Bone marrow (tissue), 2 donors: ENCODE data around the gene MLXIPL.
"Not testable (repeated sequence)": the region's sequence is repeated elsewhere in the genome, so short reads cannot be mapped to it uniquely, and the experiment has no call there.

Experiments used
- DNase-seq, 2 donors: peaks; one replicate each; lab custom pipeline; 2025; lab: John Stamatoyannopoulos, UW

The MLXIPL gene

DNA sequence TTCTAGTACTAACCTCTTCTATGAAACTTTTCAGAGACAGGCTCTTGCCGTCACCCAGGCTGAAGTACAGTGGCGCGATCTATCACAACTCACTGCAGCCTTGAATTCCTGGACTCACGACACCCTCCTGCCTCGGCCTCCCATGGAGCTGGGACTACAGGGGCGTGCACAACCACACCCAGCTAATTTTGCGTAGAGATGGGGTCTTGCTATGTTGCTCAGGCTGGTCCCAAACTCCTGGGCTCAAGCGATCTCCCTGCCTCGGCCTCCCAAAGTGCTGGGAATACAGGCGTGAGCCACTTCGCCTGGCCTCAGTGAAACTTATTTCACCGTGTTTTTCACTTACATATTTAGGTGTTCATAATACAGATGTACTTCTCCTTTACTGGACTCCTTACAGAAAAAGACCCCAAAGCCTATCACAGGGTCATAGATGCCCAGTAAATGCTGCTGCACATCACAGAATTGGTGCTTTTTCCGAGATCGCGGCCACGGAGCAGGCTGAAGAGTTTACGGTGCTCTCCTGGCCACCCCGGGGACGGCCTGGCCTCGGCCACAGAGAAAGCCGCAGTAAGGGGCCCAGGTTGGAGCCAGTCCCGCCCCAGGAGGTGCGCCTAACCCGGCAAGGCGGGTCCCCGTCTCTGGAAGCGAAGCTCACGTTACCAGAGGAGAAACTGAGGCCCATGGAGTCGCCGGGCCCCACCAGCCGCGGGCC lies 46.5 kb downstream of the MLXIPL start:
- no peak for DNase-seq

DNA sequence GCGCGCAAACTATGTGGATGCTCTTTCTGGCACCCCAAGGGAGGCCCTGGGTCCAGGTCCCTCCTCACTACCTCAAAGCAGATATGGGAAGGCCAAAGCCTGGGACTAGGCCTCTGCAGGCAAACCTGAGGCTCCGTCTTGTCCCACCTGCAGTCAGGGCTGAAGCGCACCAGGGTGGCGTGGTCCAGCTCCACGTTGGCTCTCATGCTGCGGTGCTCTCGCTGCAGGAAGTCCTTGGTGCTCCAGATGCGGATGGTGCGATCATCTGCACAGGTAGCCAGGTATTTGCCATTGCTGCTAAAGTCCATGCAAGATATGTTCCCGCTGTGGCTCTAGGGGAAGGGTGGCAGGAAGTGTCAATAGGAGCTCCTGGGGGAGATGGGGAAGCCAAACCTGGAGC lies 50.5 kb downstream of the MLXIPL start:
- DNase-seq, result no peak

GRCh38 chr7:73573276-73573675 lies 51.0 kb downstream of the MLXIPL start:
- DNase-seq, result no peak

DNA sequence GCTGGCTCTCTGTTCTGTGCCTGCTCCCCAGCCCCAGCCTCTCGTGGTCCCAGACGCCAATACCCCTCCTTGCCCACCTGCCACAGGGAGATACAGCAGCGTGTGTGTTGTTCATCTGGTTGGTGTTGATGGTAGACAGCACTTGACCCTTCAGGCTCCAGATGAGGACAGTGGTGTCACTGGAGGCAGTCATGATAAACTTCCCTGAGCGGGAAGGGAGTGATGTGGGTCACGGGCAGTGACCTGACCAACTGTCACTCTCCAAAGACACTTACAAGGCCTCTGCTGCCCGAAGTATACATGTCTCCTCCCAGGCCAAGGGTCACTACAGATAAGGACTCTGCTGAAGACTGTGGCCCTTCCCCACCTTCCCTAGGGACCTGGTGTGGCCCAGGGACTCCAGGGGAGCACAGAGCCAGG lies 51.5 kb downstream of the MLXIPL start:
- DNase-seq, result no peak

GRCh38 chr7:73570977-73571376 lies 53.3 kb downstream of the MLXIPL start:
- DNase-seq, result no peak

DNA sequence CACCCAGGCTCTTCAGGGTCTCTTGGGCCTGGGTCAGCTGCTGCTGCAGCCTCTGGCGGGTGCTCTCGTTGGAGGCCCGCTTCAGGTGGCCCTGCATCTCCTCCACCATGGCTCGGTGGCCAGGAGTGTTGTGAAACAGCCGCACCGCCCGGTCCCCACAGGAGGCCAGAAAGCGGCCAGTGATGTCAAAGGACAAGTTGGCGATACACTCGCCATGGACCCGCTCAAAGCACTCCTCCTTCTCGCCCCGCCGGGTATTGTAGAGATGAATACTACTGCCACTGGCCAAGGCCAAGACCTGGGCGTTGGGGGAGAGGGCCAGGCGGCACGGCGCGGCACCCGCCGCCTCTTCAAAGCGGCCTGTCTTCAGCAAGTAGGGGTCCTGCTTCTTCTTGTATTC lies 53.8 kb downstream of the MLXIPL start:
- no peak for DNase-seq

DNA sequence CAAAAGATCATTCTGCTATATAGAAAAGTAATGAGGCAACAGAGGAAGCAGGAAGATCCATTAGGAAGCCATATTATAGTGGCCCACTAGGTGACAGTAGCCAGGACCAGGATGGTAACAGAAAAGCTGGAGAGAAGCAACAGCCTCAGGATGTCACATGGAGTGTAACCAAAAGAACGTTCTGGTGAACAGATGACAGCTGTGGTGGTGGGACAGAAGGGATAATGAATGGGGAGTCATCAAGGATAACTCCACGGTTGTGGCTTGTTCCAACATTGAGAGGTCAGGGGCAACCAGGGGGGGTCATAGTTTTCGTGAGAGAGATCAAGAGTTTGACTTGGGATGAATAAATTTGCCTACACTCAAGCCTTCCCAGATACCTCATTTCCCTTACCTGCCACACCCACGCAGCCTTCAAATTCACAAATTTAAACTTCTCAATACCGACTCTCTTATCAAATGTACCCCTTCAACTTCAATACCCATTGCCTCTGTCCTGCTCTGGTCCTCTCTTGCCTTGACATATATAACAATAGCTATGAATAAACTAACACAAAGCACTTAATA lies 55.2 kb downstream of the MLXIPL start:
- DNase-seq, result no peak

DNA sequence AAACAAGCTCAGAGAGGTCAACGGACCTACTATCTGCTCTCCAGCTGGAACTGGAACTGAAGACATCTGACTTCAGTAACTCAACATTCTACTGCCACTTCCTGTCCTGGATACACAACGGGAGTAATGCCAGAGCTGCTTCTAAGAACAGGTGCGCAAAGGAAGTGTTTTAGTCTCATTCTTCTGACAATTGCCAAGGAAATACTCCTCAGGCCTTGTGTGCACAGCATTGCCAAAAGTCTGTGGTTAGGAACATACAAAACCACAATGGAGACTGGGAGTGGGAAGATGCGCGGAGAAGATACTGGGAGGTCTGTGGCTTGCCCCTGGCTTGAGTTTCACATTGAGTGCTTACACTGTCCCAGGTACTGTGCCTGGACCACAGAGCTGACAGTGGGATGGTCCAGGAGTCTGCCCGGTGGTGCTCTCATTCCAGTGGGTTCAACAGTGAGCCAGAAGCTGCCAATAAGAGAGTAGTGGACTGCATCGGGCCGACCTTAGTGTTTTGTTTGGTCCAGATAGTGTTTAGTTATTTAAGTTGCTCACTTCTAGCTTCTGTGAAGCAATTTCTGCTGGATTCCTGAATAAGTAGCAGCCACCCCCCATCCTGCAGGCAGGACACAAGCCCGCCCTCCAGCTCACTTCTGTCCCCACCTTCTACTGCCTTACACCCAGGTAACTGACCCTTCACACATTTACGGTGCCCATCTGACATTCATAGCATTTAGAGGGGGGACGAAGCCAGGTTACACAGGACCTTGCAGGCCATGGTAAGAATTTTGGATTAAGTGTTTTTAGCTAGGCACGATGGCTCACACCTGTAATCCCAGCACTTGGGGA lies 56.3 kb downstream of the MLXIPL start:
- DNase-seq, result no peak

GRCh38 chr7:73567140-73567539 lies 57.2 kb downstream of the MLXIPL start:
- DNase-seq, result no peak

- DNase-seq, result not testable (repeated sequence)
Measured at GRCh38 chr7:73566431-73566830, 57.9 kb downstream of the MLXIPL start.

DNA sequence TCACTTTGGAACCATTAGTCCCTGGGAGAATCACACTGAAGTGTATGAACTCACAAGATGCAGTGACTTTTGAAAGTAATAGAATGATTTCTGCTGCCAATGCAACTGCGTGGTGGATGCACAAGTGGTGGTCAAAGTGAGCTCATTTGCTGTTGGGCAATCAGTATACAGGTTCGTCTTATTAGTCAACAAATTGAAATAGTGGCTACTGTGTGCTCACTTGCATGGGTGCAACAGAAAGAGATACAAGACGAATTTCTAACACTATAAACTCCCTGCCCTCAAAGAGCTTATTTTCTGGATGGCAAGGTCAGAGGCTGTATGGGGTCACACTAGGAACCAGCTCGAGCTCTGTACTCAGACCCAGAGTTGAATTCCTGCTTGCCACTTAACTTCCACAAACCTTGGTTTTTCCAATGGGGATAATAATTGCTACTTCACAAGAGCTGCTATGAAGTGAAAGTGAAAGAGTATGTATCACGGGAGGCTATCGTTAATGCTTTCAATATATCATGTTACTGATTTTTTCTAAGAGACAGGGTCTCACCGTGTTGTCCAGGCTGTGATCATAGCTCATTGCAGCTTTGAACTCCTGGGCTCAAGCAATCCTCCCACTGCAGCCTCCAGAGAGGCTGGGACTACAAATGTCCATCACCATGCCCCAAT lies 58.5 kb downstream of the MLXIPL start:
- DNase-seq, result peak in 1 of 2 donors; percentile 33

GRCh38 chr7:73560109-73560835 lies 64.0 kb downstream of the MLXIPL start:
- peak in 1 of 2 donors; percentile 63 for DNase-seq

DNA sequence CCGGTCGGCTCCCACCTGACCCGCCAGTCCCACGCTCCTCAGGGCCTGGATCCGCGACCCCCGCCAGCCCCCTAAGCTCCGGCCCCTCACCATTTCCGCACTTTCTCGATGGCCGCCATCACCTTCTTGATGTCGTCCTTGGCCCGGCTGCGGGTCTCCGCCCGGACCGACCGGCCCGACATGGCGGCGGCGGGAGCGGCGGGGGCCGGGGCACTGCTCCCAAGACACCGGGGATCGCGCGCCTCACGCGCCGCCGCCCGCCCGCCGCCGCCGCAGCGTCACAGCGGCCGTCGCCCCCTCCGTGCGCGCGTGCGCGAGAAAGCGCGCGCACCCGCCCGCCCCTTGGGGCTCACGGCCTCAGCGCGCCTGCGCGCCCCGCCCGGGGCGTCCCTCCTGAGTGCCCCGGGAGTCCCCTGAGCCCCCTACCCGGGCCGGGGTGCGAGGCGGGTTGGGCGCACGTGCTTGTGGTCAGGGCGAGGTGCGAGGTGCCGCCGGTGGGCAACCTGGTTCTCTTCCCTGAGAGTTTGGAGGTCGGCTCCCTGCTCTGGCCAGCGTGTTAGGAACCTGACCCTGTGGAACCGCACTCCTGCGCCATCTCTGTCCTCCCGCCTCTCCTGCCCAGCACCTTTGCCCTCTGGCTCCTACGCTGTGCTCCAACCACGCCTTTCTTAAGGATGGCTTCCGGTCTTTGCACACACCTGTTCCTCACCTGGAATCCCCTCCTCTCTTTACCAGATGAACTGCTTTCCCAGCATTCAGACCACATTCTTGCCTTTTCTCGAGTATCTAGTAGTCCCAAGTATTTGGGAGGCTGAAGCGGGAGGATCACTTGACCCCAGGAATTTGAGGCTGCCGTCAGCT lies 66.7 kb downstream of the MLXIPL start, which contains the start of gene BCL7B:
TSS of gene BCL7B (minus strand) at position 294 of the 861 bp plus-strand sequence. CDS start at position 182, 112 bp downstream.
- peak; percentile 49 to 85 for DNase-seq

DNA sequence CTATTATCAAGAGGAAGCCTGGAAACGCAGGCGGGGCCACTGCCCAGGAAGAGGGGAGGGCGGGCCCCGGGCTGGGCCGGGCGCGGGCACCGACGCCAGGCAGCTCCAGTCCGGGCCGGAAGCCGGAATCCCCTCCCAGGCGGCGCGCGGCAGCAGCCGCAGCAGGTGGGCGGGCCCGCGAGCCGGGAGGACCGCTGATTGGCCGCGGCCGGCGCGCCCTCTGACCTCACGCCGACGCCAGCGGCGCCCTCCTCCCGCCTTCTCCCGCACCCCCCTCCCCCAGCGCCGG lies 67.3 kb downstream of the MLXIPL start:
- DNase-seq, result peak; percentile 72 to 94

DNA sequence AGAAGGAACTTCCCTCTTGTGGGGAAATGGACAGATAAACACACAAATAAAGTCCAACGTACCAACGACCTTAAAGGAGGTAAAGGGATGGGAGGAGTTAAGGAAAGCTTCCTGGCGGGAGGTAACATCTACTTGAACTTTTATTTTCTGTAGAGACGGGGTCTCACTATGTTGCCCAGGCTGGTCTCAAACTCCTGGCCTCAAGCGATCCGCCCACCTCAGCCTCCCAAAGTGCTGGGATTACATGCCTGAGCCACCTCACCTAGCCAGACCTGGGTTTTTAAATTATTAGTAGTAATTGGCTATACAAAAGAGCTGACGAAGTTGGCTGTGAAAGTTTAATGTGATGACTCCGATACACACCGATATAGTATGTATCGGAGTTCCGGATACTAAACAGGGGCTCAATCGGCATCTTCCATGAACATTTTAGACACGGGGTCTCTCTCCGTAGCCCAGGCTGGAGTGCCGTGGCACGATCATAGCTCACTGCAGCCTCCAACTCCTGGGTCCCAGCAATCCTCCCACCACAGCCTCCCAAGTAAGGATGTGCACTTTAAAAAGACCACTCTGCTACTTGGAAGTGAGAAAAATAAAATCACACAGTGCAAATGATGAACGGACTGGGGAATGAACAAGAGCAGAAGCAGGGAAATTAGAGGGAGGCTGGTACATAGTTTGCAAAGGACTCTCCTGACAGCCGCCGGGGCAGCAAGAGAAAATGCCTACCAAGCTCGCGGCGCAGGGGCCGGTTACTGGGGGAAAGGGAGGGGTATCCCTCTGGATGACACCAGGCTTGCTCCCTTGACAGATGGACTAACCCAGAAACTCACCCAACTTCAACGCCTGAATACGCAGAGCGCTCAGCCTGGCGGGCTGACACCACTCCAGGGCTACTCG lies 67.9 kb downstream of the MLXIPL start:
- no peak for DNase-seq

- DNase-seq, result no peak
Measured at GRCh38 chr7:73555411-73555982, 68.8 kb downstream of the MLXIPL start.

DNA sequence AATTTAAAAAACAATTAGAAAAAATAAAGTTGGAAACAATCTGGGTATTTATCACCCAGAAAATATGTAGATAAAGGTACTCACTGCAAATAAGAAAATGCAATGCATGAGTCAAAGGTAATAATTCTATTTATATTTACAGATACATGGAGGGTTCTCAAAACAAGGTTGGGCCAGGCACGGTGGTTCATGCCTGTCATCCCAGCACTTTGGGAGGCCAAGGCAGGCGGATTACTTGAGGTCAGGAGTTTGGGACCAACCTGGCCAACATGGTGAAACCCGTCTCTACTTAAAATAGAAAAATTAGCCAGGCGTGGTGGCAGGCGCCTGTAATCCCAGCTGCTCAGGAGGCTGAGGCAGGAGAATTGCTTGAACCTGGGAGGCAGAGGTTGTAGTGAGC lies 74.2 kb downstream of the MLXIPL start:
- DNase-seq, result not testable (repeated sequence)

- no peak for DNase-seq
Measured at GRCh38 chr7:73549176-73549575, 75.1 kb downstream of the MLXIPL start.

DNA sequence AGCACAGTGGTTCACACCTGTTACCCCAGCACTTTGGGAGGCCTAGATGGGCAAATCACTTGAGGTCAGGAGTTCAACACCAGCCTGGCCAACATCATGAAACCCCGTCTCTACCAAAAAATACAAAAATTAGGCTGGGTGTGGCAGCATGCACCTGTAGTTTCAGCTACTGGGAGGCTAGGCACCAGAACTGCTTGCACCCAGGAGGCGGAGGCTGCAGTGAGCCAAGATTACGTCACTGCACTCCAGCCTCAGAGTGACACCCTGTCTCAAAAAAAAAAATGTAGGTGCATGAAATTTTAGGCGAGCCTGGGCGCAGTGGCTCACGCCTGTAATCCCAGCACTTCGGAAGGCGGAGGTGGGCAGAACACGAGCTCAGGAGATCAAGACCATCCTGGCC lies 76.5 kb downstream of the MLXIPL start:
- no peak for DNase-seq
